ENCODE results near the gene TP53BP2. TPM values are rescaled to one million over a fixed set of nuclear protein-coding genes. Genes with fewer than 3 reads are reported as not detected.
"Not testable (repeated sequence)": the region's sequence is repeated elsewhere in the genome, so short reads cannot be mapped to it uniquely, and the experiment has no call there.

Gene TP53BP2
- polyA plus RNA-seq, 3 donors = 46.1 to 58.5 (median 56.1) TPM

DNA sequence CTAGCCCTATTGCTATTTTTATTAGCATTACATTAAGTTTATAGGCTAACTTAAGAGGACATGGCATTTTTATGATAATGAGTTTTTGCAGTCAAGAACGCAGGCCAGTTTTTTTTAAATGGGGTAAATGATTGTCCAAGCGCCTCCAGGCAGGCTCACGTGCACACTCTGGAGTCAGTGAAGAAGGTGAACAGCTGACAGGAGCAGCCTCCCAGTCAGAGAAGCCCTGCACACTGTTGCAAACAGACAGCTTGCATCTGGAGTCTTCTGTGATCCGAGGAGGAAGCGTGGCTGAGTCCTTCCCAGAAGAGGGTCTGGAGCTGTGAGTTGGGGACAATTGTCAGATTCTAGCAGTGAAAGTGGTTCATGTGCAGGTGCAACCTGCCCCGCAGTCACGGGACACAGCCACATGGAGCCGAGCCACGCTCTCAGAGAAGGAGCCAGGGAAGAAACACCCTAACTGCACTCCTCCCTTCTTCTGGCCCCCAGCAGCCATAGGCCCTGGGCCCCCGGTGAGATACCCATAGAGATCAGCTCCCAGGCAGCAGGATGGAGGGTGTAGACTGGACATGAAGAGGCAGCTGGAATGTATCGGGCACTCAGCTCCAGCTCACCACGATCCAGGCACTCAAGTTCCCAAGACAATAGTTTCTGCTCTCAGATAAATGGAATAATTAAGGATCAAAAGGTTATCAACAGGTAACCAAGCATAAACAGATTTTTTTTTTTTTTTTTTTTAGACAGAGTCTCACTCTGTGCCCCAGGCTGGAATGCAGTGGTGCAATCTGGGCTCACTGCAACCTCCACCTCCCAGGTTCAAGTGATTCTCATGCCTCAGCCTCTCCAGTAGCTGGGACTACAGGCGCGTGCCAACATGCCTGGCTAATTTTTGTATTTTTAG lies 107.0 kb downstream of the TP53BP2 start:
- peak in 4 of 11 donors; percentile 59 to 81 (median 72) for DNase-seq (ENCODE audit: extremely low read depth in 1 of 11, low read depth in 9 of 11, low spot score in 4 of 11)

DNA sequence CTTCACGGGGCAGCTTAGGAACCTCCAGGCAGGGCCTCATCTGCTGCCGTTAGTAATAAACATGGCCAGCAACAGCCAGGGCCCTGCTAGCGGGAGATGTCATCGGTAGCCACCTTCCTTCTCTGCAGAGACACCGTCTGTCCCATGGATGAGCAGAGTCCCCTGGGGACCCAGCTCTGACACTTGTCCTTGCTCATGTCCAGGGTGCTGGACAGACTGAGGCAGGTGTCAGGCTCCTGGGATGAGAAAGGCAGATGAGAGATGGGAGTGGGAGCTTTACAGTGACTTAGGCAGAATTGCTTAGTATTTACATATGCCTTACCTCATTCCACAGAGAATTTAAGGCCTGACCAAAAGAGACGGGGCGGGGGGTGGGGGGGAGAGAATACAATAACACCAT lies 108.4 kb downstream of the TP53BP2 start:
- DNase-seq (ENCODE audit: extremely low read depth in 1 of 11, low read depth in 9 of 11, low spot score in 4 of 11) = no peak

DNA sequence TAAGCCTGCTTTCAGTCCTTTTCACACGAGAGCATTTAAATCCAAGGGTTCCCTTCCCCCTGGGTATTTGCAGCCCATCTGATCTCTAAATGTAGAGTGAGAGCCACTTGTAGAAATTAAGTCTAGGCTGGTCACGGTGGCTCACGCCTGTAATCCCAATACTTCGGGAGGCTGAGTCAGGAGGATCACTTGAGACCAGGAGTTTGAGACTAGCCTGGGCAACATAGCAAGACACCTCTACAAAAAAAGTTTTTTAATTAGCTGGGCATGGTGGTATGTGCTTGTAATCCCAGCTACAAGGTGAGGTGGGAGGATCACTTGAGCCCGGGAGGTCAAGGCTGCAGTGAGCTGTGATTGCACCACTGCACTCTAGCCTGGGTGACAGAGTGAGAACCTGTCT lies 109.1 kb downstream of the TP53BP2 start:
- DNase-seq (ENCODE audit: extremely low read depth in 1 of 11, low read depth in 9 of 11, low spot score in 4 of 11) = not testable (repeated sequence)

DNA sequence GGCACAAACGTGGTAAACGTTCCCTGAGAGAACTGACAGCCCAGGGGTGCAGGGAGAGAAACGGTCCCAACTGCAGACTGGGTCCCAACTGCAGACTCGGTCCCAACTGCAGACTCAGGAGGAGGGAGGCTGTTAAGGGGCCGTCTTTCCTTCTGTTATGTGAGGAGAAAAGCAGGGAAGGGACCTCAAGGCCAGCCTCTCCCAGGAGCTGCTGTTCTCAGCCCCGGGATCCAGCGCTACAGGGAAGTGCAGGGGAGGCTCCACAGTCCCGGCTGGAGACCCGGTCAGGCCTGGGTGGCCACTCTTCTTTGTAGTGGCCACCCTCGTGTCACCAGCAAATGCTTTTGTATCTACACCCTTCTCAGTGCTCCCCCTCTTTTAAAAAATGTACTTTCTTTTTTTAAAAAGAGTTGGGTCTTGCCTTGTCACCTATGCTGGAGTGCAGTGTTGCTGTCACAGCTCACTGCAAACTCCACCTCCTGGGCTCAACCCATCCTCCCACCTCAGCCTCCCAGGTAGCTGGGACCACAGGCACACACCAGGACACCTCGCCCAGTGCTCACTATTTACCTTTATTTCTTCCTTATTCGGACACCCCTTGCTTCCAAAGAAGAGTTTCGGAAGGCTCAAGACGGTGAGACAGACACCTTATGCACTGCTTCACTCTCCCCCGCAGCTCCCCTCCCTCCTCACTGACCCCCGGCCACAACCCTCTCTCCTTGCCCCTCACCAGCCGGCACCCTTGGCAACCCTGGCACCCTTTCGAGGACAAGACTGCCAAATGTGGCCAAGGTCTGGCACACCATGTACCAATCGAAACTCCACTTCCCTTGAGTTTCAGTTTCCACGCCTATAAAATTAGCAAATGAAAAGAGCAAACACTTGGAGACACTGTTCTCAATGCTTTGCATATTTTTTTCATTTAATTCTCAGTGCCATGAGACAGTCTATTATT lies 111.6 kb downstream of the TP53BP2 start:
- DNase-seq (ENCODE audit: extremely low read depth in 1 of 11, low read depth in 9 of 11, low spot score in 4 of 11) = no peak

- DNase-seq (ENCODE audit: extremely low read depth in 1 of 11, low read depth in 9 of 11, low spot score in 4 of 11) = no peak
Observed at GRCh38 chr1:223732993-223733798, 112.6 kb downstream of the TP53BP2 start.

DNA sequence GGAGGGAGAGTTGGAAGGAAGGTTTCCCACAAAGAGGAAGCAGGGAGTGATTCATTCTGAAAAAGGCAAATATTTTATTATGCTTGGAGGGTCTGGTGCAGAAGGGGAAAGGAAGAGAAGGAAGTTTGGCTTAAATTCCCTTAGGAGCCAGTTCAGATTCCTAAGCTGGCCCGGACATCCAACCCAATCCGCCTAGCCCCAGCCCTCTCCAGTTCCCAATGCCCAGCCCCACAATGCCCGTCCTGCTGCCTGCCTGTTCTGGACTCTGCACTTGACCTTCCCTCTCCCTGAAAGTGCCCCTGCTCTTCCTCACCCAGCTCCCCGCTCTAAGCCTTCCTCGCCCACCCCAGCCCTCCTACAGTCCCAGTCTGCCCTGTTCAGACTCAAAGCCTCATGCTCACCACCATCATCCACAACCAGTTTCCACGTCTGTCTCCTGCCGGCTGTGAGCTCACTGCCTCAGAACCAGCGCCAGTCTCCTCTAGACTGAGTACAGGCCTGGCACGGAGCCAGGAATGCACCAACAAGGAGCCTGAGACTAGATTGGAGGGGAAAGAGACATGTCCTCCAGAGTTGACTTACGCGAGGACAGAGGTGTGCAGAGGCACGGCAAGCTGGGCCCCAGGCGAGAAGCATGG lies 114.5 kb downstream of the TP53BP2 start:
- DNase-seq (ENCODE audit: extremely low read depth in 1 of 11, low read depth in 9 of 11, low spot score in 4 of 11) = no peak

DNA sequence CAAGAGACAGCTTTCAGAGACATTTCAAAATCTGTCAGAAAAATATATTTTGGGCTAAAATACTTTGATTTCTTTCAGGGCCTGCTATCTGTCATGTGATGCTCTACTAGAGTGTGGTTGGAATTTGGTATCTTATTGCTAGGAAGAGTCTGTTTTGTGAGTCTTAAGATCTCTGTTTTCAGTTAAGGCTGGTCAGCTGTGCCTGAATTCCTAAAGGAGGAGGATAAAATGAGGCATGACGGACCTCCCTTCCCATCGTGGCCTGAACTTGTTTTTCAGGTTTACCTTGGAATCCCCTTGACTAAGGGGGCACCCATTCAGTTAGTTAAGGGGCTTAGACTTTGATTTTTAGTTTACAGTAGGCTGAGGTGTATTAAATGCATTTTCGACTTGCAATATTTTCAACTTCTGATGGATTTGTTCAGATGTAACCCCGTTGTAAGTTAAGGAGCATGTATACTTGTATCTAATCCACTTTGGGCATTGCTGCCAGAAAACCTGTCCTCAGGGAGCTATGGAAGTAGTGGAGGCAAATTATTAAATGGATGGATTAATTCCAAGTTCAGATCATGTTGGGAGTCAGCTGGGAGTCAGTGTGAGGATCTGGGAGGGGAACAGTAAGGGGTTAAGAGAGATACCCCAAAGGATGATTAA lies 115.1 kb downstream of the TP53BP2 start:
- DNase-seq (ENCODE audit: extremely low read depth in 1 of 11, low read depth in 9 of 11, low spot score in 4 of 11) = peak in 1 of 11 donors; percentile 54

- no peak for DNase-seq (ENCODE audit: extremely low read depth in 1 of 11, low read depth in 9 of 11, low spot score in 4 of 11)
Observed at GRCh38 chr1:223729906-223730305, 115.8 kb downstream of the TP53BP2 start.

Other genes starting within 250 kb of the TP53BP2 start
- gene CAPN8, start 180.2 kb downstream of the TP53BP2 start, polyA plus RNA-seq (ENCODE audit: insufficient read length in 3 of 3) = 1 to 10 TPM; 2.6 to 3.8 (median 2.8) TPM
- 100 to 1,000 TPM; 175 to 190 (median 180) TPM for gene CAPN2, start 133.4 kb downstream of the TP53BP2 start, polyA plus RNA-seq (ENCODE audit: insufficient read length in 3 of 3)